Measurements from ENCODE around the gene RFX2.

The RFX2 gene

DNA sequence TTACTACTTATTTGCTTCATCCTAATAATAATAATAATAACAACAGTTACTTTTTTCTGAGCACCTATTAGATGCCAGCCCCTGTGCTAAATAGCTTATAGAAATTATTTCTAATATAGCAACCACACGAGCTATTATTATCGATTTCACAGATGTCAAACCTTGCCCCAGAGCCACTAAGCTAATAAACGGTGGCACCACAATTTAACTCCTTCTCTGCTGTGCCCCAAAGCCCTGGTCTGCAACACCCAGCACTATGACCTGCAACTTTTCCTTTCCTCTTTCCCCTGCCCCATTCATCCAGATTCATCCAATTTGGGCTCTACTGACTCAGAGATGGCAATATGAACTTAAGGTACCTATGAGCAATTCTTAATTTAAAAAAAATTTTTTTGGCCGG, 6.4 kb downstream of the RFX2 start:
- DNase-seq = no peak

DNA sequence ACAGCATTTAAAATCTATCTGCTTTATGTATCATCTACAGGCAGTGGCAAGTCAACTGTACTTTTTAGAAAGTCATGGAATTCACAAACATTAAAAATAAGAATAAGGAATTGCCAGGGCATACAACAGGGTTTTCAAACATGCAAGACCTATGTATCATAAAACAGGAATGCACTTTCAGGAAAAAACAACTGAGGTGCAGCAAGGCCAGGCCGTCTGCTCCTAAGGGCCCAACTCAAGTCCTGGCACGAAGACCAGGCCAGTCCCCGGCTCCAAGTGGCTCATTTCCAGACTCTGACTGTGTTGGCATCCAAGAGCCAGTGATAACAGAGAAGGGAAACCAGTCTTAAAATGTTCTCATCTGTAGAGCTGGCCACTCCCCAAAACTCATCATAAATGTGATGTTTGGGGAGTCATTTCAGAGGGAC, 7.1 kb downstream of the RFX2 start:
- peak; percentile 96 for DNase-seq

DNA sequence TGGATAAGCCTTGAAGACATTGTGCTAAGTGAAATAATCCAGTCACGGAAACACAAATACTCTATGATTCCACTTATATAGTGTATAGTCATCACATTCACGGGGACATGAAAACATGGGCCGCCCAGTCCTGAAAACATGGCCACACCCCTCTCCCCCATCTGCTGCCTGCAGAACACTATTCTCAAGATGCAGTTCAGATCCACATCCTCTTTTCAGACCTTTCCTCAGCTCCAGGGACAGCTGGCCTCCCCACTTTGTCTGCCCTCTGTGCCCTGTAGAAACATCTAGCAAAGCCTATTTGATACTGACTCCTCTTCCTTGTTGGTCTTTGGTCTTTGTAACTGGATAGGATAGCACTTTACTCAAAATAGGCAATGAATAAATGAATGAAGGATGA, 8.3 kb downstream of the RFX2 start:
- no peak for DNase-seq

DNA sequence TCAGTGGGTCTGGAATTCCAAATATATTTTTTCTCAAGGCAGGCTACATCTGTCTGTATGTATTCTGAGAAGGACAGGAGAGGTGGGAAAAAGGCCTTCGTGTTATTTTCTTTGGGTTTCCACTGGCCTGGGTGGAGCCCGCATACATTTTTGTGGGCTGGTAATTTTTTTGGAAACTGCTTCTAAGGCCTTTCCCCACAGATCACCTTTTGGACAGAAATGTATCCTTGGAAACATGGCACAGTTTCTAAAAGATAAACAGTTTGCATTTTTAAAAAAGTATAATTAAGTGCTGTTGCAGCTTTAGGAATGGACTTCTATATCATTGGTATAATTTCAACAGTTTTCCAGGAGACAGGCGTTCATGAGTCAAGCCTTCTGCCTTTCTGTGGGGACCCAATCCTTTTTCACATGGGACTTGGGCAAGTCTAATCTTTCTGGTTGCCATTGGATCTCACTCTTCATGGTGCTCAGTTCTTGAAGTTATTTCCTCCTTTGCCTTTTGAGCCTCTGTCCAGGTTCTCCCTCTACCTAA, 8.9 kb downstream of the RFX2 start:
- peak; percentile 38 for DNase-seq

DNA sequence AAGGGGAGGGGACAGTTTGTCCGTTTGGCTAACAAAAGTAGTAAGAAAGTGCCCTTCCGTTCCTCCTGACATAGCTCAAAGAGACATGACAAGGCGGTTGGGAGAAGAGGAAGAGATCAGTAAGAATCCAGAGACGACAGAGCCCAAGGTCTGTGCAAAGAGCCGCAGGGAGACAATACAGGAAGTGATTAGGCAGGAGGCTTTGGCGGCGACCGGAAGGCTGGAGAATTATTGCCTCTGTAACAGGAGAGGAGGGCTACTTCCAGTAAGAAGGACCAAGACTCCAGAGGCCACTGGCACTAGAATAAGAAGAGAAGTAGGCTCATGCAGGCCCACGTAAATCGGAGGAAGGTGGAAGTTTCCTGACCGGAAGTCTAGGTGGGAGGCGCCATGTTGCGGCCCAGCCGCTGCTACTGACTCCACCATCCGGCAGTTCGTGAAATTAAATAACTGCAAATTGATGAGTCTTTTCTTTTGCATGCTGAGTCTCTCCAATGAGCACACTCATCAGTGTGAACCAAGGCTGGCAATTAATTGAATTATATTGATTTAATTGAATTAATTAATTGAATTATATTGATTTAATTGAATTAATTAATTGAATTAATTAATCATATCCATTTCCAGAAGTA, 9.9 kb downstream of the RFX2 start:
- no peak for DNase-seq

DNA sequence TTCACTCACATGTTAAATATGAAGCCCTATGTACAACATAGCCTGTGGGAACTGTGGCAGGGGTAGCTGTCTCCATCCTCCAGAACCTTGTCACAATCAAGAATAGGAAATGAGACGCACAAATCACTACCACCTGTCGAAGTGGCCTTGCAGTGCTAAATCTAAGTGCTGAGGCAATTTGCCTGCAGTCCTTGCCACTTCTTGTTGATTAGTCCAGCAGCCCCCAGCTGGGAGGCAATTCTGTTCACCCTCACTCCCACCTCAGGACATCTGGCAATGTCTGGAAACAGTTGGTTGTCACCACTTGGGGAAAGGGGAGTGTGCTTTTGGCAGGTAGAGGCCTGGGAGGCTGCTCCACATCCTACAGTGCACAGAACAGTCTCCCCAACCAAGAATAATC, 10.7 kb downstream of the RFX2 start:
- DNase-seq = no peak

DNA sequence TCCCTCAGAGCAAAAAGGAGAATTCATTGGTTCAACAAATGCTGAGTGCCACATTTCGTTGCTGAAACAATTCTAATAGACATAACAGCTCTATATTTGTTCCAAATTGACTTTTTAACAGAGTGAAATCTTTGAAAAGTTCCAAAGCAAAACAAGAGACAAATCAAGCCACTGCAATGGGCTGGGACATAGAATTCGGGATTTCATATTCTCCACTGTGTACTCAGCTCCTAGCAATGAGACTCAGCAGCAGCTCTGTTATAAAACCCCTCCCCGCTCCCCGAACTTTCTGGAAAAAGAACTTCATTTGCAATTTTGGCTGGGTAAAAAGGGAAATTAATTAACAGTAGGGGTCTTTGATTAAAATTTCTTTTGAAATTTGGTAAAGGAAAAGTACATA, 11.3 kb downstream of the RFX2 start:
- no peak for DNase-seq

DNA sequence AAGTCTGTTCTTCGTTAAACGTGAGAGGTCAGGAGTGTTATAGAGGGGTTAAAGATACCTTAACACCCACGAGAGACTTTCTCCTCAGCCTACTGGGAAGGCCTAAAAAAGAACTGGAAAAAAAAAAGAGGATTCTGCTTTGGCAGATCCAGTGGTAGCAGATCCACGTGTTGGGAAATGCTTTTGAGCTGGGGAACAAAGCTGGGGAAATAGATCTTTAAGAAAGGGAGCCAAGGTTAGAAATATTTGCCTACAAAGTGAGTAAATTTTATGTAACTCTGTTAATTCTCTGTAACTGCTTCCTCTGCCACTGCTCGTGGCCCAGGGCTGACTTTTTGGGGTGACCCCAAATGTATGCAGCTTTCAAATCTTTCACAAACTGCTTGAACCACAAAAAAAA, 11.7 kb downstream of the RFX2 start:
- DNase-seq = no peak

DNA sequence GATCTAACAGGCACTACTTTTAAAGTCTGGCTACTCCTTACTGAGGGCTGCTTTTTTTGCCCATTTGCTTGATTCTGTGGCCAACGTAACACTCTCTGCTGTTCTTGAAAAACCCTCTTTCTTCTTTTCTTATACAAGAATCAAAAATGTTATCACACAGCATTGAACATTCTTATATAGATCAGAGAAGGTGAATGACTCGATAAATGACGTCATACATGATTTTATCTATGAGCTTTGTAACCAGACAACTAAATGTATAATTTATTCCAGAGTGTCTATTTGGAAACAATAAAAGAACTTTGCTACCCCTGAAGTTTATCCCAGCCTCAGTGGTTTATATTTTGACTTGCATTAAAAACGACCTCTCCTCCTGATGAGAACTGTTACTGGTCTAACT, 12.4 kb downstream of the RFX2 start:
- no peak for DNase-seq

DNA sequence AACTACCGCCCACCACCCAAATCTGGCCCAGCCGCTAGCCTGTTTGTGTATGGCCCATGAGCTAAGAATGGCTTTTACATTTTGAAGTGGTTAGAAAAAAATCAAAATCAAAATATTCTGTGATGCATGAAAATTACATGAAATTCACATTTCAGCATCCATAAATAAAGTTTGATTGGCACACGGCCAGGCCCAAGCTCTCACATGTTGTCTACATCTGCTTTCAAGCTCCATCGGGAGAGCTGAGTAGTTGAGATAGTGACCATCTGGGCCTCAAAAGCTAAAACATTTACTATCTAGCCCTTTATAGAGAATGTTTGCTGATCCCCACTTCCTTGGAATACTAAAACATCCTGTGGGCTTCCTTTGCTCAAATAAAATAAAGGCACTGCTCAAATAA, 14.5 kb downstream of the RFX2 start:
- DNase-seq = no peak

DNA sequence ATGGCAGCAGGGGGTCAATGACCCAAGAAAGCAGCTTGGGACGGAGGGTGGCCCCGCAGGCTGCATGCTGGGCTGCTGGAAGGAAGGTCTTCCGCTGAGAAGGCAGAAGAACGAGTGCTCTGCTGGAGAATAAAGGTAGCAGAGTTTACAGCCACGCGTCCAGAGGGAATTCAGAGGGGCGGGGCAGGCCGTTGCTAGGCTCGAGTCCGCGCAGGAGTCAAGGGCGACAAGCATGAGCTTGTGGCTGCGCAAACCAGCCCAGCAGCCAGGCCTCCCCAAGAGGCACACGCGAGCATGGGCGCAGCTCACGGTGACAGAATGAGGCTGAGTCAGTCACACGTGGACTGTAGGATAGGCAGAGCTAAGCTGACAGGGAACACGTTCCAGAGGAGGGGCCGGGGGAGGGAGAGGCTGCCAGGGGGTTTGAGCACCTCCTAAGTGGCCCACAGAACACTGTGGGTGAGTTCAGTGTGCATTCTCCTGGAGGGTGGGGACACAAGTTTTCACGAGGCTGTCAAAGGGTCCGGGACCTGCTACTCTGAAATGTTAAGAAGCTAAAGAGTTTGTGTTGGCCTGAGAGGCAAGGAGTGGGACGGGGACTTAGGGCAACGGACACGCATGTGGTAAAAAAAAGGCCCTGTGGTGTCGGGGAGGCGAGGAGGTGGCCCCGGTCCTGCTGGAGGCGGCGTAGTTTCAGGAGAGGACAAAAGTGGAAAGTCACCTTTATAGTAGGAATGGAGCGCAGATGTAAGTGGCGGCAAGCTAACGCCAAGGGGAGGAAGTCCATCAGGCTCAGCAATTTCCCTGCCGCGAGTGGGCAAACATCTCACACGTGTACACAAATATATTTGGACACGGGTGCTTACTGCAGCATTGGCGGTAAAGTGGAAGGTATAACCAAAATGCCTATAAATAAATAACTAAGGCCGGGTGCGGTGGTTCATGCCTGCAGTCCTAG, 17.7 kb downstream of the RFX2 start:
- DNase-seq = peak; percentile 93

DNA sequence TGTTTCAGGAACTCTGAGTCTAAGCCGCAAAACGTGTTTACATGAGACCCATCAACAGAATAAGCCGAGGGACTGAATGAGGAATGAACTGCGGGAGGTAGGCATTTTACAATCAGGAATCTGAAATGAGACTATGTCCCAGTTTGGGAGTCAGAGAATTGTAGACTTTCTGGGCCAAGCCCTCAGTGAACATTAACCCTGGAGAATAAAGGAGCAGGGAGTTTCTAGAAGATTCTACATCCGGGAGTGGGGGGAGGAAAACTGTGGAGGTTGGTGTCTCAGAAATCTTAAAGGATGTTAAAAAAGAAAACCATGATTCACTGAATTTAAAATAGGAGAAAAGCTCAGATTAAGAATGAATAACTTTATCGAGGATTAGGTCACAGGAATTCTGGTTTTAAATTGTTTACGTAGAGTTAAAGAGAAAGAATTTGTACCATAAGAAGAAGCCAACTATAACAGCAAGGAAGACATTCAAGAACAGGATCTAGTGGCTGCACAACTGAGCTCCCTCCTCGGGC, 18.5 kb downstream of the RFX2 start:
- peak; percentile 69 for DNase-seq

DNA sequence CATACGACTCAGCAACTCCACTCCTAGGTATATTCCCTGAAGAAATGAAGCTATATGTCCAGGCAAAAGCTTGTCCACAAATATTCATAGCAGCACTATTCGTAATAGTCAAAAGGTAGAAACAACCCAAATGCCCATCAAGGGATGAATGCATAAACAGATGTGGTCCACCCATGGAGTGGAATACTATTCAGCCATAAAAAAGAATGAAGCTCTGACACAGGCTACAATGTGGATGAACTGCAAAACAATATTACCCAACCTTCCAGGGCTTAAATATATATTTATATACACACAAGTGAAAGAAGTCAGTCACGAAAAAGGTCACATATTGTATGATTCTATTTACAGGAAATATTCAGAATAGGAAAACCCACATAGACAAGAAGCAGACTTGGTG, 19.7 kb downstream of the RFX2 start:
- DNase-seq = no peak

DNA sequence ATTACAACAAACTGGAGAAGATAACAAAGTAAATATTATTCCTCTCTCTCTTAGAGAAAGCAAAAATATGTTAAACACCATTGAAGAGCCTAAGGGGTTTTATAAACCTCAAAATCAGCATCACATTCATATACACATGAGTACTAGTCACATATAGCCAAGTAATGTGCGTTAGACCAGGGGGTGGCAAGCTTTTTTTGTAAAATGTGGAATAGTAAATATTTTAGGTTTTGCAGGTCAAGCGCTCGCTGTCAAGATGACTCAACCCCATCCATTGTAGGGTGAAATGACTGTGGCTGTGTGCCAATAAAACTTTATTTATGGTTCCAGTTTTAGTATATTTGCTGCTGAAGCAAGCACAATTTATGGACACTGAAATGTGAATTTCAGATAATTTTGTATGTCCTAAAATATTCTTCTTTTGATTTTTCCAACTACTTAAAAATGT, 21.7 kb downstream of the RFX2 start:
- peak; percentile 71 for DNase-seq

DNA sequence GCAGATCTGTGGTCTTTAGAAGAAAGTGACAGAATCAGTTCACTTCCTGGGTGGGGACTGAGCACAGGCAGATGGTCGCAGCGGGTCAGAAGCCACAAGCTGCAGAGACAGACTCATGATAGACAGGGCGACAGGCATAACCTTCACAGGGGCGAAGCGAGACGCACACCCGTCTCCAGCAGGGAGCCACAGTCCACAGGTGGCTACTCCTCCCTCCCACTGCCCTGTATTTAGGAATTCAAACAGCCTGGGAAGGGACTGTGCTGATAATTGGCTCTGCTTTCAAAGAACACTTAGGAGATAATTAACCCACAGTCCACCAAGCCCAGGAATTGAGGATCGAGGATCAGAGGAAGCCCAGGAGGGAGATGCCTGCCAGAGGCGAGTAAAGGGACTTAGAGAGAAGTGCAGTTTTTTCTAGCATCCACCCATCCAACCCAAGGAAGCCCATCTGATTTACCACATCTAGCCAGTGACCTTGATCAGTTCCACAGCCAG, 23.2 kb downstream of the RFX2 start:
- DNase-seq = no peak

DNA sequence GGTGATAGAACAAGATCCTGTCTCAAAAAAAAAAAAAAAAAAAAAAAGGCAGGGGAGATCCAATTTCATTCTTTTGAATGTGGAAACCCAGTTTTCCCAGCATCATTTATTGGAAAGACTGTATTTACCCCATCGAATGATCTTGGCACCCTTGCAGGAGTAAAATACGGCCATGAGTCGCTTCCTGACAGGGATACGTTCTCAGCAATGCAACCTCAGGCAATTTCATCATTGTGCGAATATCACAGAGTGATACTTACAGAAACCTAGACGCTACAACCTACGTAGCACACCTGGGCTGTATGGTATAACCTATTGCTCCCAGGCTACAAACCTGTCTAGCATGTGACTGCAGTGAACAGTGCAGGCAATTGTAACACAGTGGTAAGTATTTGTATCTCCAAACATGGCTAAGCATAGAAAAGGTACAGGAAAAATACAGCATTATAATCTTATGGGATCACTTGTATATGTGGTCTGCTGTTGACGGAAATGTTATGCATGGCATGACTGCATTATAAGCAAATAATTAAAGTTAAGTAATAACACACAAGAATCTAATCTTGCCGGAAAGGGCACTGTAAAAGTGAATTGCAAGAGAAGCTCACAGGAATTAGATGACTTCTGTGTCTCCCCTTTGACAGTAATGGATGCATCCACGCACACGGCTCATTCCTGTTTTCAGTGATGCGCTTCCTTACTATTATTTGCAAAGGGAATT, 24.1 kb downstream of the RFX2 start:
- peak; percentile 65 for DNase-seq

DNA sequence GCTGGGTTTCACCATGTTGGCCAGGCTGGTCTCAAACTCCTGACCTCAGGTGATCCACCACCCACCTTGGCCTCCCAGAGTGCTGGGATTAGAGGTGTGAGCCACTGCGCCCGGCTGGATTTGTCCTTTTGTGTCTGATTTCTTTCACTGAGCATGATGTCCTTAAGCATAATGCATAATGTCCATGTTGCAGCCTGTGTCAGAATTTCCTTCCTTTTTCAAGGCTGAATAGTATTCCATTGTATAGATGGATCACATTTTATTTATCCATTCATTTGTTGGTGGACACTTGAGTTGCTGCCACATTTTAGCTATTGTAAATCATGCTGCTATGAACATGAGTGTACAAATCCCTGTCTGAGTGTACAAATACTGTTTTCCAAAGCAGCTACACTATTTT, 25.5 kb downstream of the RFX2 start:
- no peak for DNase-seq

DNA sequence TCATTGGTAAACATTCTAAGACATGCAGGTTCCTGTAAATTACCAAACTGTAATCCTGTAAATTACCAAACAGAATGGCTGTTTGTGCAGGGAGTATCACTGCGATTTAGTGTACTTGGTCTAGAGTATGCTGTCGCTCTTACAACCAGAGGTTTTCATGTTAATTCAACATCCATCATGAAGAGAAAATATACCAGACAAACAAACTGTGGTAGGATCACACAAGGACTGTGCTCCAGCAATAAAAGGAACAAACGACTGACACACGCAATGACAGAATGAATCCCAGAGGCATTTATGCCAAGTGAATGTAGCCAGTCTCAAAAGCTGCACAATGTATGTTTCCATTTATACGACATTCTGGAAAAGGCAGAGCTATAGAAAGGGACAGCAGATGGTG, 31.2 kb downstream of the RFX2 start:
- DNase-seq = no peak

DNA sequence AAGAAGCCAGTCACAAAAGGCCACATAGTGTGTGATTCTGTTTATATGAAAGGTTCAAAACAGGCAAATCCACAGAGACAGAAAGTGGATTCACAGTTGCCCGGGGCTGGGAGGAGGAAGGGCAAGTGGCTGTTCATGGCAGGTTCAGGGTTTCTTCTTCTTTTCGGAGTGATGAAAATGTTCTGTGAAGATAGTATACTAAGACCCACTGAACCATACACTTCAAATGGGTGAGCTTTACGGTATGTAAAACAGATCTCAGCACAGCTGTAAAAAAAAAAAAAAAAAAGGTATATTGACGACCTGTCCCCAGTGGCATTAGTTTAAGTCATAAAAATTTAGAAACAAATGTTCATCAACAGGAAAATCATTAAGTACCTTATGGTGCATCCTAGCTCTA, 32.2 kb downstream of the RFX2 start:
- DNase-seq = no peak

DNA sequence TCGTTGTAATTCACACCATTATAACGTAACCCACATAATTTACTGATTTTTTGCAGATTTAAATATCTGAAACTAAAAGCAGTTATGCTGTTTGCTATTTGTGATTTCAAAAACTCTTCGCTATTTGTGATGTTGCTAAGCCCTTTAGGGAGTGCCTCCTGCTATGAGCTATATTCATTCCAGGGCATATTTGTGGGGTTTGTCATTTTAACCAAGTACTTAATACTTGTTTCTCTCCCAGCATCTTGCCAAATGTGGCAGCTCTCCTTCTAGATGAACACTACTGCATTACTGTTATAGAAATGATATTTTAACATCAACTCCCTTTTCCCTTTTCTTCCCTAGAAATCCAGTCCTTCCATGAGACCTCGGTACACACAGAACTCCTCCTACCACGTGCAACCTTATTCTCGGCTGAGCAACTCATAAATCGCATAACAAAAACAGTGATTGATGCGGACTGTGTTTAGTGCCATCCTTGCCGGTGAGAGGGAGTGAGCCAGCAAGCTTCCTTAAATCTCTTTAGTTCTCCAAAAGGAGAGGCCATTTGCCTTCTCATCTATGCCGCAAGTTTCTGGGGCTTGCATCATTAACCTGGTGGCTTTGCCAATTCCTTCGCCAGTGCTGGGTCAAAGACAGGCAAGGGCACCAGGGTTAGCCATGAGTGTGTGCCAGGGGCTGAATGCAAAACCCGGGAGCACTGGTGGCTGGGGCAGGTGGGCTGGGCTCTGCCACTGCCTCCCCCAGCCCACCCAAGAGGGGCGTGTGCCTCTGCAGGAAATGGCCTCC, 33.4 kb downstream of the RFX2 start:
- DNase-seq = peak; percentile 97

DNA sequence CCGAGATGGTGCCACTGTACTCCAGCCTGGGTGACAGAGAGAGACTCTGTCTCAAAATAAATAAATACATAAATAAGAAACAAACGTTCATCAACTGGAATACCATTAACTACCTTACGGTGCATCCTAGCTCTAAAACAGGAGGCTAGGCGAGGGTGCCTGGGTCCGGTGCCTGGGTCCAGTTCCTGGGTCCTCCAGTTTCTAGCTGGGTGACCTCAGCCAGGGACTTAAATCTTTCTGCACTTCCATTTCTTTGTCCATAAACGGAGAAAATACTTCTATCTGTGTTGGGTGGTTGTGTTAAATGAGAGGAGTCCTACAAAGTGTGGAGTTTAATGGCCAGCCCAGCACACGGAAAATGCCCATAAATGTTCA, 34.0 kb downstream of the RFX2 start:
- DNase-seq = no peak
